IMR-90 (cell line): ENCODE measurements around the gene SEC24D. TPM values are rescaled to one million over a fixed set of nuclear protein-coding genes. Genes with fewer than 3 reads are reported as not detected.

Source experiments
- ATAC-seq: fragments of 200-7000 bp; cut with Tn5 transposase; 2 replicates; pipeline ENCODE4 v1.9.1; 2020; ENCODE audit warnings: low read depth, mild to moderate bottlenecking, moderate library complexity
- BruUV-seq: library from RNA; stranded (reverse); fragments of 400-500 nt; replicated peaks from 2 replicates; lab custom pipeline; 2021; lab: Mats Ljungman, UMichigan
- CTCF ChIA-PET: fragments of 300-600 bp; formaldehyde crosslinking; extraction: SDS; loops from one replicate; lab custom pipeline; 2021; ENCODE audit warnings: antibody characterized with exemption; lab: Yijun Ruan, JAX
- POLR2A ChIA-PET: fragments of 300-600 bp; sonication (Branson Sonifier 250); formaldehyde crosslinking; loops from one replicate; lab custom pipeline; 2022; ENCODE audit warnings: antibody characterized with exemption; ENCODE audit not compliant: unreplicated experiment; lab: Charles Lee
- DNase-seq: peaks from one replicate; pipeline ENCODE4 v3.0.0; 2013
- H2AFZ ChIP-seq: replicated peaks from 2 replicates; pipeline ENCODE3; 2013; ENCODE audit warnings: low read length, mild to moderate bottlenecking; ENCODE audit not compliant: poor library complexity
- H2AK5ac ChIP-seq: 2 replicates; pipeline ENCODE4 v1.6.1; 2013; ENCODE audit warnings: low read depth, low read length, inconsistent platforms
- H2AK9ac ChIP-seq: replicated peaks from 2 replicates; pipeline ENCODE3; 2013; ENCODE audit warnings: mild to moderate bottlenecking, low read depth, low read length, moderate library complexity; ENCODE audit not compliant: poor library complexity
- H2BK120ac ChIP-seq: 2 replicates; pipeline ENCODE4 v1.6.1; 2013; ENCODE audit warnings: low read depth, low read length, inconsistent platforms
- H2BK15ac ChIP-seq: 3 replicates; pipeline ENCODE4 v1.6.1; 2013; ENCODE audit warnings: low read depth, low read length, inconsistent platforms
- H2BK20ac ChIP-seq: 2 replicates; pipeline ENCODE4 v1.6.1; 2013; ENCODE audit warnings: low read depth, mild to moderate bottlenecking, inconsistent platforms, low read length, moderate library complexity
- H2BK5ac ChIP-seq: 2 replicates; pipeline ENCODE4 v1.6.1; 2013; ENCODE audit warnings: mild to moderate bottlenecking, low read depth, low read length, inconsistent platforms; ENCODE audit not compliant: poor library complexity, severe bottlenecking
- H3K14ac ChIP-seq: replicated peaks from 2 replicates; pipeline ENCODE4 v1.6.1; 2013; ENCODE audit warnings: low read depth, low read length, inconsistent platforms
- H3K18ac ChIP-seq: 2 replicates; pipeline ENCODE4 v1.6.1; 2013; ENCODE audit warnings: low read depth, low read length, control low read depth
- H3K23ac ChIP-seq: 2 replicates; pipeline ENCODE4 v1.6.1; 2013; ENCODE audit warnings: low read depth, low read length, inconsistent platforms
- H3K27ac ChIP-seq: 2 replicates; pipeline ENCODE4 v1.5.1; 2013; ENCODE audit warnings: mild to moderate bottlenecking, control low read depth, low read length; ENCODE audit not compliant: insufficient read depth
- H3K27me3 ChIP-seq: 2 replicates; pipeline ENCODE4 v1.6.1; 2013; ENCODE audit warnings: low read length; ENCODE audit not compliant: control insufficient read depth, insufficient read depth
- H3K36me3 ChIP-seq: 2 replicates; pipeline ENCODE4 v1.6.1; 2013; ENCODE audit warnings: low read length, mixed read lengths; ENCODE audit not compliant: control insufficient read depth, insufficient read depth
- H3K4ac ChIP-seq: 2 replicates; pipeline ENCODE4 v1.6.1; 2013; ENCODE audit warnings: low read depth, low read length, inconsistent platforms
- H3K4me1 ChIP-seq: 2 replicates; pipeline ENCODE4 v1.6.1; 2013; ENCODE audit warnings: low read length, mixed read lengths; ENCODE audit not compliant: control insufficient read depth, insufficient read depth
- H3K4me2 ChIP-seq: 2 replicates; pipeline ENCODE4 v1.6.1; 2013; ENCODE audit warnings: low read depth, mild to moderate bottlenecking, control low read depth, low read length, moderate library complexity
- H3K4me3 ChIP-seq: 2 replicates; pipeline ENCODE4 v1.5.1; 2013; ENCODE audit warnings: low read depth, mild to moderate bottlenecking, control low read depth, low read length, moderate library complexity; ENCODE audit not compliant: insufficient read depth
- H3K56ac ChIP-seq: 2 replicates; pipeline ENCODE4 v1.6.1; 2013; ENCODE audit warnings: low read length, inconsistent platforms; ENCODE audit not compliant: insufficient read depth; ENCODE audit errors: extremely low read depth
- H3K79me1 ChIP-seq, 2 experiments: 2 replicates each; pipeline ENCODE4 v1.6.1; 2013; ENCODE audit warnings: low read length in 2 of 2, inconsistent platforms in 1 of 2, low read depth in 1 of 2
- H3K9ac ChIP-seq: 2 replicates; pipeline ENCODE4 v1.6.1; 2013; ENCODE audit warnings: low read depth, low read length, control low read depth
- H3K9me1 ChIP-seq: 2 replicates; pipeline ENCODE4 v1.6.1; 2013; ENCODE audit warnings: low read length, inconsistent platforms; ENCODE audit not compliant: insufficient read depth
- H3K9me3 ChIP-seq: 2 replicates; pipeline ENCODE4 v1.6.1; 2013; ENCODE audit warnings: low read length; ENCODE audit not compliant: control insufficient read depth, insufficient read depth
- H4K20me1 ChIP-seq: 2 replicates; pipeline ENCODE4 v1.6.1; 2013; ENCODE audit warnings: low read length, inconsistent platforms; ENCODE audit not compliant: insufficient read depth
- H4K5ac ChIP-seq: 2 replicates; pipeline ENCODE4 v1.6.1; 2013; ENCODE audit warnings: mild to moderate bottlenecking, low read depth, low read length, control low read depth
- H4K8ac ChIP-seq, 2 experiments: 2 replicates each; pipeline ENCODE4 v1.6.1; 2013; ENCODE audit warnings: low read depth in 2 of 2, low read length in 2 of 2, control low read depth in 1 of 2, inconsistent platforms in 1 of 2
- H4K91ac ChIP-seq: 2 replicates; pipeline ENCODE4 v1.6.1; 2013; ENCODE audit warnings: low read depth, low read length, inconsistent platforms; ENCODE audit not compliant: insufficient read depth
- MAFK ChIP-seq: IDR thresholded peaks from 2 replicates; pipeline ENCODE4 v1.6.1; 2012; ENCODE audit warnings: low read depth, low read length, improper control_type of control experiment
- MXI1 ChIP-seq: IDR thresholded peaks from 2 replicates; pipeline ENCODE4 v1.6.1; 2012; ENCODE audit warnings: low read depth, mild to moderate bottlenecking, low read length, moderate library complexity, borderline replicate concordance
- NFE2L2 ChIP-seq: fragments of 150-350 bp; IDR thresholded peaks from 2 replicates; pipeline ENCODE4 v1.6.1; 2016; ENCODE audit warnings: low read depth, mild to moderate bottlenecking, low read length
- RAD21 ChIP-seq: IDR thresholded peaks from 2 replicates; pipeline ENCODE4 v1.6.1; 2012; ENCODE audit warnings: low read length, improper control_type of control experiment
- RCOR1 ChIP-seq: IDR thresholded peaks from 2 replicates; pipeline ENCODE4 v1.6.1; 2012; ENCODE audit warnings: mild to moderate bottlenecking, low read length, improper control_type of control experiment; ENCODE audit not compliant: insufficient replicate concordance
- RFX5 ChIP-seq: IDR thresholded peaks from 2 replicates; pipeline ENCODE4 v1.8.0; 2012; ENCODE audit warnings: low read depth, mild to moderate bottlenecking, low read length, moderate library complexity
- SMC3 ChIP-seq: fragments of 150-350 bp; IDR thresholded peaks from 2 replicates; pipeline ENCODE4 v1.6.1; 2016; ENCODE audit warnings: low read depth, mild to moderate bottlenecking, antibody characterized with exemption, low read length, moderate library complexity
- WGBS, 2 experiments: methylation state at CpG; one replicate each; pipeline versions ENCODE4 v1.1.5 to v1.1.7; 2013; ENCODE audit warnings: missing lambda C conversion rate in 2 of 2; ENCODE audit not compliant: insufficient read length in 1 of 2; ENCODE audit errors: extremely low coverage in 2 of 2; 5-methylcytosine and 5-hydroxymethylcytosine counted together
- dilution Hi-C: fragments of 300-500 bp; cut with HindIII; formaldehyde crosslinking; loops from one replicate; pipeline ENCODE4 v1.14.3; 2018; ENCODE audit warnings: low sequenced_read_pairs; ENCODE audit not compliant: unreplicated experiment
- in situ Hi-C: fragments of 300-500 bp; cut with MboI; formaldehyde crosslinking; loops from 3 replicates; pipeline ENCODE4 v1.14.3; 2019; ENCODE audit warnings: low sequenced_read_pairs, inconsistent platforms, mixed read lengths
- intact Hi-C: fragments of 100-400 bp; cut with micrococcal nuclease; formaldehyde crosslinking; loops from 2 replicates; pipeline ENCODE4 v1.10.0; 2022
- polyA plus RNA-seq, 3 experiments: library from polyadenylated mRNA; depleted of rRNA; stranded (reverse); fragments of >200 nt; gene quantifications; 2 replicates each; pipeline ENCODE4 v1.2.3, GENCODE V29; 2012; ENCODE audit warnings: low replicate concordance in 1 of 3
- total RNA-seq: library from RNA; depleted of rRNA; stranded (reverse); fragments of >200 nt; gene quantifications from 2 replicates; pipeline ENCODE4 v1.2.3, GENCODE V29; 2012
- TF ChIP-seq, protein P1 (sequence below): conservative IDR thresholded peaks from 2 replicates; pipeline ENCODE4 v1.5.1; 2012; ENCODE audit warnings: mild to moderate bottlenecking, low read depth, low read length, improper control_type of control experiment
- TF ChIP-seq, protein P2 (sequence below): fragments of 150-350 bp; IDR thresholded peaks from 2 replicates; pipeline ENCODE4 v1.6.1; 2016; ENCODE audit warnings: low read depth, mild to moderate bottlenecking, low read length, moderate library complexity, borderline replicate concordance

The SEC24D gene
- total and polyA plus RNA-seq, 2 of the 4 experiments (the other 2 are of a cell fraction) = 93.2 to 111 TPM

DNA sequence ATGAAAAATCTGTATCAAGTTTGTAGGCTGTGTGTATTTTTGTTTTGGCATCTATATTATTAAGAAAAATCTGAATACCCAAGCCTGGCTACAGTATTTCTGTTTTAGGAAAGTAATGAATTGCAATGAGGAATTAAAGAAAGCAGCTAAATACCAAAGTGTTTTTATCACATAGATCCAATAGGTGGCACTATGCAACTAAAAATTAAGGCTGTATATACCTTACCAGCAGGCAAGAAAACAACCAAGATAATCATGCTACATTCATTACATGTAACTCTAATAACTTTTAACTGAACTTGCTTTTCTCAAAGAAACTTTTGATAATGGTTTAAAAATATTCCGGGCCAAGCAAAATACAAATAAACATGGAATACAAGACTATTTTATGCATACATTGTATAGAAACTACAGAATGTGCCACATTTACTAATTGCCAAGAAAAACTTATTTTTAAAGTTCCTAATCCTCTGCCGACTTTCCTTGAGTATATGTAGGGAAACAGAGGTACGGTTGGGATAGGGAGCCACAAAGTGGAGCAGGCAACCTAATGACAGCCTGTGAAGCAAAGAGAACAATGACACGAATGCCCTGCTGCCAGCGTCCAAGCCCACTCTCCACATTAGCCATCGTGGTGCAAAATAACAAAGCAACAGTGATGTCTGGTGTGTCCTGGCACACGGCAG is 63.7 kb downstream of the SEC24D start:
- H4K91ac ChIP-seq = peak overlapping the region; percentile 37; the same call in 1 of the 2 replicates
- no peak overlapping the region; the same call in 1 of the 2 replicates for H2BK20ac ChIP-seq
- peaks cover 12% of the 10 kb centered on the region for H3K4me1 ChIP-seq
- POLR2A ChIA-PET = no interaction called here
- H3K4me3 ChIP-seq = no peak overlapping the region
- BruUV-seq = no TSS peak
- H3K23ac ChIP-seq = peak overlapping the region; percentile 90
- H3K4ac ChIP-seq = peak overlapping the region; percentile 50
- H4K5ac ChIP-seq = peak overlapping the region; percentile 30; the same call in 1 of the 2 replicates
- no peak overlapping the region for H3K9ac ChIP-seq
- peak overlapping the region; percentile 22 for H2BK5ac ChIP-seq
- dilution Hi-C loops (no loop called here), in situ Hi-C loops (no loop called here), intact Hi-C loops (loop anchor here (1.0 kb wide), 2 partner anchors 118 to 197 kb away; no protein-coding TSS in a partner anchor)
- no peak overlapping the region for H2AFZ ChIP-seq
- WGBS, 2 experiments = no CpG with 5 or more reads among the region's 7 CpGs
- H3K9me3 ChIP-seq = no peaks in the 10 kb centered on the region
- CTCF ChIA-PET = interaction anchor here (0.5 to 1.0 kb wide), 4 partner anchors 33 to 222 kb away, joined by 3 to 4 read pairs (median 3); no protein-coding TSS in a partner anchor
- H2BK15ac ChIP-seq = no peak overlapping the region
- H3K9me1 ChIP-seq = peaks cover 10% of the 10 kb centered on the region
- no peak overlapping the region for H3K56ac ChIP-seq
- peaks cover 16 to 50% of the 10 kb centered on the region in 2 experiments for H3K79me1 ChIP-seq
- H3K4me2 ChIP-seq = no peak overlapping the region; the same call in 1 of the 2 replicates
- peak overlapping the region; percentile 50; the same call in 1 of the 2 replicates for H3K27ac ChIP-seq
- peaks cover 9% of the 10 kb centered on the region for H3K36me3 ChIP-seq
- peaks cover 55% of the 10 kb centered on the region; the same call in 1 of the 2 replicates for H4K20me1 ChIP-seq
- H2BK120ac ChIP-seq = peak overlapping the region; percentile 31; the same call in 1 of the 2 replicates
- no peak for TF ChIP-seq MAFK
- no peak for TF ChIP-seq MXI1
- no peak for TF ChIP-seq RFX5
- TF ChIP-seq NFE2L2 = no peak
- TF ChIP-seq SMC3 = peak; percentile 38; the same call in 1 of the 2 replicates
- TF ChIP-seq, protein P1, sequence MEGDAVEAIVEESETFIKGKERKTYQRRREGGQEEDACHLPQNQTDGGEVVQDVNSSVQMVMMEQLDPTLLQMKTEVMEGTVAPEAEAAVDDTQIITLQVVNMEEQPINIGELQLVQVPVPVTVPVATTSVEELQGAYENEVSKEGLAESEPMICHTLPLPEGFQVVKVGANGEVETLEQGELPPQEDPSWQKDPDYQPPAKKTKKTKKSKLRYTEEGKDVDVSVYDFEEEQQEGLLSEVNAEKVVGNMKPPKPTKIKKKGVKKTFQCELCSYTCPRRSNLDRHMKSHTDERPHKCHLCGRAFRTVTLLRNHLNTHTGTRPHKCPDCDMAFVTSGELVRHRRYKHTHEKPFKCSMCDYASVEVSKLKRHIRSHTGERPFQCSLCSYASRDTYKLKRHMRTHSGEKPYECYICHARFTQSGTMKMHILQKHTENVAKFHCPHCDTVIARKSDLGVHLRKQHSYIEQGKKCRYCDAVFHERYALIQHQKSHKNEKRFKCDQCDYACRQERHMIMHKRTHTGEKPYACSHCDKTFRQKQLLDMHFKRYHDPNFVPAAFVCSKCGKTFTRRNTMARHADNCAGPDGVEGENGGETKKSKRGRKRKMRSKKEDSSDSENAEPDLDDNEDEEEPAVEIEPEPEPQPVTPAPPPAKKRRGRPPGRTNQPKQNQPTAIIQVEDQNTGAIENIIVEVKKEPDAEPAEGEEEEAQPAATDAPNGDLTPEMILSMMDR = peak; percentile 61
- TF ChIP-seq, protein P2, sequence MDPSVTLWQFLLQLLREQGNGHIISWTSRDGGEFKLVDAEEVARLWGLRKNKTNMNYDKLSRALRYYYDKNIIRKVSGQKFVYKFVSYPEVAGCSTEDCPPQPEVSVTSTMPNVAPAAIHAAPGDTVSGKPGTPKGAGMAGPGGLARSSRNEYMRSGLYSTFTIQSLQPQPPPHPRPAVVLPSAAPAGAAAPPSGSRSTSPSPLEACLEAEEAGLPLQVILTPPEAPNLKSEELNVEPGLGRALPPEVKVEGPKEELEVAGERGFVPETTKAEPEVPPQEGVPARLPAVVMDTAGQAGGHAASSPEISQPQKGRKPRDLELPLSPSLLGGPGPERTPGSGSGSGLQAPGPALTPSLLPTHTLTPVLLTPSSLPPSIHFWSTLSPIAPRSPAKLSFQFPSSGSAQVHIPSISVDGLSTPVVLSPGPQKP = no peak
- TF ChIP-seq RCOR1 = no peak
- peak; percentile 62 for TF ChIP-seq RAD21
- H3K14ac ChIP-seq = peak overlapping the region; percentile 12; the same call in 1 of the 2 replicates
- ATAC-seq (peak; percentile 60), DNase-seq (peak; percentile 70)
- peak overlapping the region in 1 of 2 experiments; percentile 80; a peak in 3 of 4 replicates for H4K8ac ChIP-seq
- H2AK9ac ChIP-seq = peak overlapping the region; percentile 7
- H3K27me3 ChIP-seq = no peaks in the 10 kb centered on the region
- no peak overlapping the region for H3K18ac ChIP-seq
- peak overlapping the region; percentile 79 for H2AK5ac ChIP-seq
